GM10248 (cell line): ENCODE results near the gene KCNJ15.
A peak's percentile ranks its signal among the peaks of the same experiment; 100 is the strongest.

ENCODE experiments used
- CTCF ChIA-PET: fragments of 300-600 bp; sonication (Branson Sonifier 250); formaldehyde crosslinking; extraction: SDS; loops from one replicate; lab custom pipeline; 2021; ENCODE audit warnings: antibody characterized with exemption; lab: Yijun Ruan, JAX
- POLR2A ChIA-PET: fragments of 350-650 bp; sonication (Branson Sonifier 250); formaldehyde crosslinking; extraction: SDS; loops from one replicate; lab custom pipeline; 2020; ENCODE audit warnings: antibody characterized with exemption; lab: Yijun Ruan, JAX
- DNase-seq: peaks from one replicate; pipeline ENCODE4 v3.0.0; 2012; ENCODE audit errors: extremely low spot score
- CTCF ChIP-seq: IDR thresholded peaks from 2 replicates; pipeline ENCODE4 v1.5.1; 2012; ENCODE audit warnings: mild to moderate bottlenecking, low read depth; ENCODE audit errors: extremely low read depth, missing control alignments, control extremely low read depth

Gene KCNJ15

GRCh38 chr21:38351961-38352521 is 95.2 kb downstream of the KCNJ15 start:
- POLR2A ChIA-PET = no interaction called here
- CTCF ChIA-PET = interaction anchor here (0.6 to 4.9 kb wide), 38 partner anchors 9 to 724 kb away, joined by 3 to 103 read pairs (median 5); no protein-coding TSS in a partner anchor
- TF ChIP-seq CTCF = no peak
- no peak for DNase-seq

GRCh38 chr21:38352536-38353219 is 95.9 kb downstream of the KCNJ15 start:
- TF ChIP-seq CTCF = peak; percentile 55
- ChIA-PET POLR2A (no interaction called here), CTCF (interaction anchor here (0.6 to 4.9 kb wide), 39 partner anchors 10 to 725 kb away, joined by 3 to 103 read pairs (median 5); no protein-coding TSS in a partner anchor)
- DNase-seq = peak; percentile 62

- ChIA-PET POLR2A (no interaction called here), CTCF (interaction anchor here (1.1 to 4.9 kb wide), 12 partner anchors 17 to 642 kb away, joined by 3 to 103 read pairs (median 13); no protein-coding TSS in a partner anchor)
- no peak for TF ChIP-seq CTCF
- no peak for DNase-seq
Observed at GRCh38 chr21:38354231-38354630, 97.4 kb downstream of the KCNJ15 start.

- no peak for DNase-seq
- ChIA-PET CTCF (interaction anchor here (1.0 to 4.4 kb wide), 19 partner anchors 9 to 1416 kb away, joined by 3 to 72 read pairs (median 4); no protein-coding TSS in a partner anchor), POLR2A (no interaction called here)
- TF ChIP-seq CTCF = no peak
Observed at GRCh38 chr21:38354746-38355145, 98.0 kb downstream of the KCNJ15 start.

- ChIA-PET POLR2A (no interaction called here), CTCF (interaction anchor here (0.7 to 4.4 kb wide), 23 partner anchors 9 to 1417 kb away, joined by 3 to 72 read pairs (median 3); no protein-coding TSS in a partner anchor)
- no peak for DNase-seq
- TF ChIP-seq CTCF = no peak
Observed at GRCh38 chr21:38355353-38355752, 98.6 kb downstream of the KCNJ15 start.

- ChIA-PET CTCF (interaction anchor here (0.7 to 4.4 kb wide), 34 partner anchors 10 to 1417 kb away, joined by 3 to 72 read pairs (median 3); no protein-coding TSS in a partner anchor), POLR2A (no interaction called here)
- peak; percentile 85 for DNase-seq
- TF ChIP-seq CTCF = peak; percentile 88
Observed at GRCh38 chr21:38355992-38356781, 99.4 kb downstream of the KCNJ15 start.
